ENCODE data around the gene FBXW11. TPM values are rescaled to one million over a fixed set of nuclear protein-coding genes. Genes with fewer than 3 reads are reported as not detected.

Gene FBXW11
- total RNA-seq, 4 donors from 2014 or later = 35.9 to 56.8 (median 50.9) TPM

DNA sequence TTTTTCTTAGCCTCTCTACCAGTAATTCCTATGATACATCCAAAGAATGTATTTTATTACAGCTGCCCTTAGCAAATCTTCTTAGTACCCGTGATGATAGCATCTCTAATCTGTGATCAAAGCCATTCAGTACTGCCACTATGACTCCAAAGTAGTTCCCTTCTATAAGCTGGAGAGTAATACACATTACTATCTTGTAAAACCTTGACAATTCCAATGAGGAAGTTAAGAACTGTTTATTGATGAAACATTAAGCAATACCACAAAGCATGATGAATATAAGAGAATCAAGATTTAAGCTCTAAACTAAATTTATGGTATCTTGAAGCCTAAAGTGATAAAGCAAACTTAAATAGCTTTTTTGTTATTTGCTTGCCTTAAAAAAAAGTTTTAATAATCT, 134.7 kb downstream of the FBXW11 start:
- no peak overlapping the region for H3K4me3 ChIP-seq (ENCODE audit: low read depth, poor library complexity, severe bottlenecking)
- TF ChIP-seq POLR2A (IDR thresholded peaks at IDR 0.05) (no peak), CTCF (IDR thresholded peaks at IDR 0.05) (no peak)
- WGBS, 2 donors = 81 to 92% methylated on average over 1 of the region's 1 CpG
- no peak for DNase-seq (ENCODE audit: low spot score in 2 of 2)
- intact Hi-C loops (cut with DNase I; ENCODE audit: low total_unique reads) = no loop called here

DNA sequence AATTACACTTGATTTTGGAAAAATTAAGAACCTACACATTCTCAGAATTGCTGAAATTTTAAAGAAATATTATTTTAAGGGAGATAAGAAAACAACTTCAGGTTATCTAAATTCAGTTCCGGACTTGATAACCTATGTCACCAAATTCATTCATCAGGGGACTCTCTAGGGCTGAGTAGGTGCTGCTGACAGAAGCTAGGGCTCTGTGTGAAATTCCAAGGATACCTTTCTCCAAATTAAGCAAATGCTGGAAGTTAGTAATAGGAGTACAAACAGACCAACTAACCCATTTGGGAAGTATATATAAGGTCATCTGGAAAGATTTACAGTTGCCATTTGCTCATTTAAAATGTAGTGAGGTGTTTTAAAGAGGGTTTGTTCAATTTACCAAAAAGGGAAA, 136.5 kb downstream of the FBXW11 start:
- no peak for DNase-seq (ENCODE audit: low spot score in 2 of 2)
- intact Hi-C loops (cut with DNase I; ENCODE audit: low total_unique reads) = no loop called here
- TF ChIP-seq CTCF (IDR thresholded peaks at IDR 0.05) = no peak
- no peak for TF ChIP-seq POLR2A (IDR thresholded peaks at IDR 0.05)
- WGBS, 2 donors = 93 to 100% methylated on average over 1 of the region's 1 CpG
- H3K4me3 ChIP-seq (ENCODE audit: low read depth, poor library complexity, severe bottlenecking) = no peak overlapping the region

GRCh38 chr5:171868236-171868635, 138.2 kb downstream of the FBXW11 start:
- intact Hi-C loops (cut with DNase I; ENCODE audit: low total_unique reads) = no loop called here
- no peak overlapping the region for H3K4me3 ChIP-seq (ENCODE audit: low read depth, poor library complexity, severe bottlenecking)
- TF ChIP-seq CTCF (IDR thresholded peaks at IDR 0.05) = no peak
- whole genome bisulfite sequencing, 2 donors = 80 to 88% methylated on average over 2 of the region's 2 CpGs
- DNase-seq (ENCODE audit: low spot score in 2 of 2) = no peak

- no peak for DNase-seq (ENCODE audit: low spot score in 2 of 2)
- no peak overlapping the region for H3K4me3 ChIP-seq (ENCODE audit: low read depth, poor library complexity, severe bottlenecking)
- intact Hi-C loops (cut with DNase I; ENCODE audit: low total_unique reads) = no loop called here
- WGBS, 2 donors = 56 to 77% methylated on average over 1 of the region's 1 CpG
- TF ChIP-seq CTCF (IDR thresholded peaks at IDR 0.05) (no peak), POLR2A (IDR thresholded peaks at IDR 0.05) (no peak)
Observed at GRCh38 chr5:171867786-171868185, 138.7 kb downstream of the FBXW11 start.

GRCh38 chr5:171865471-171865870, 141.0 kb downstream of the FBXW11 start:
- WGBS, 2 donors = 84 to 86% methylated on average over 6 of the region's 6 CpGs
- intact Hi-C loops (cut with DNase I; ENCODE audit: low total_unique reads) = no loop called here
- no peak for DNase-seq (ENCODE audit: low spot score in 2 of 2)
- H3K4me3 ChIP-seq (ENCODE audit: low read depth, poor library complexity, severe bottlenecking) = no peak overlapping the region
- TF ChIP-seq CTCF (IDR thresholded peaks at IDR 0.05) (no peak), POLR2A (IDR thresholded peaks at IDR 0.05) (no peak)

- WGBS, 2 donors = 63 to 64% methylated on average over 6 of the region's 6 CpGs
- no peak for TF ChIP-seq CTCF (IDR thresholded peaks at IDR 0.05)
- no peak for TF ChIP-seq POLR2A (IDR thresholded peaks at IDR 0.05)
Observed at GRCh38 chr5:171863935-171864334, 142.5 kb downstream of the FBXW11 start.

More at GRCh38 chr5:171863935-171864334, 142.5 kb downstream of the FBXW11 start:
- DNase-seq (ENCODE audit: low spot score in 2 of 2) = no peak
- no peak overlapping the region for H3K4me3 ChIP-seq (ENCODE audit: low read depth, poor library complexity, severe bottlenecking)
- intact Hi-C loops (cut with DNase I; ENCODE audit: low total_unique reads) = no loop called here
